H1 (cell line): ENCODE results near the gene TOP3B. TPM values are rescaled to one million over a fixed set of nuclear protein-coding genes. Genes with fewer than 3 reads are reported as not detected.

Source experiments
- CTCF ChIA-PET: fragments of 300-600 bp; sonication (Branson Sonifier 250); formaldehyde crosslinking; loops from one replicate; lab custom pipeline; 2021; ENCODE audit not compliant: partially characterized antibody; lab: Charles Lee
- POLR2A ChIA-PET: fragments of 300-600 bp; sonication (Branson Sonifier 250); formaldehyde crosslinking; loops from one replicate; lab custom pipeline; 2021; ENCODE audit warnings: inconsistent platforms; ENCODE audit not compliant: partially characterized antibody; lab: Charles Lee
- DNase-seq, 2 experiments: peaks; one replicate each; pipeline versions ENCODE4 v3.0.0 to v3.0.0-alpha.2; 2010 to 2022; ENCODE audit warnings: low spot score in 2 of 2, low read depth in 1 of 2, mixed read lengths in 1 of 2
- FAIRE-seq: peaks from 2 replicates; lab custom pipeline; 2011; peaks lifted over from hg19 to GRCh38; lab: Jason Lieb, UNC
- H2AFZ ChIP-seq: 2 replicates; pipeline ENCODE4 v1.8.1; 2012; ENCODE audit warnings: low read length, inconsistent platforms
- H2AK5ac ChIP-seq: 2 replicates; pipeline ENCODE4 v1.6.1; 2013; ENCODE audit warnings: low read depth, low read length
- H2BK120ac ChIP-seq: replicated peaks from 2 replicates; pipeline ENCODE3; 2013; ENCODE audit warnings: low read depth, low read length, inconsistent platforms
- H2BK12ac ChIP-seq: 2 replicates; pipeline ENCODE4 v1.6.1; 2013; ENCODE audit warnings: low read depth, low read length
- H2BK15ac ChIP-seq: 2 replicates; pipeline ENCODE4 v1.6.1; 2013; ENCODE audit warnings: low read length
- H2BK20ac ChIP-seq: 2 replicates; pipeline ENCODE4 v1.6.1; 2013; ENCODE audit warnings: low read length
- H2BK5ac ChIP-seq: 2 replicates; pipeline ENCODE4 v1.6.1; 2013; ENCODE audit warnings: low read depth, low read length
- H3K14ac ChIP-seq: 2 replicates; pipeline ENCODE4 v1.6.1; 2013; ENCODE audit warnings: inconsistent platforms; ENCODE audit not compliant: insufficient read length
- H3K18ac ChIP-seq: 2 replicates; pipeline ENCODE4 v1.6.1; 2013; ENCODE audit warnings: low read length; ENCODE audit errors: extremely low read depth
- H3K23ac ChIP-seq: 2 replicates; pipeline ENCODE4 v1.6.1; 2013; ENCODE audit warnings: inconsistent platforms; ENCODE audit not compliant: insufficient read length
- H3K23me2 ChIP-seq: 2 replicates; pipeline ENCODE4 v1.6.1; 2013; ENCODE audit warnings: low read depth, low read length
- H3K27ac ChIP-seq: 2 replicates; pipeline ENCODE4 v1.6.1; 2011; ENCODE audit warnings: low read depth, low read length, inconsistent platforms
- H3K27me3 ChIP-seq, 4 experiments: replicated peaks in 1 of 4; 1 replicate in 1 of 4; 2 replicates in 3 of 4; pipeline versions ENCODE4 v1.6.1 to v1.8.1; 2011 to 2013; ENCODE audit warnings: low read length in 3 of 4, mild to moderate bottlenecking in 3 of 4, inconsistent platforms in 2 of 4, mixed read lengths in 2 of 4, moderate library complexity in 1 of 4; ENCODE audit not compliant: control insufficient read depth in 3 of 4, insufficient read depth in 3 of 4; ENCODE audit errors: extremely low read depth in 1 of 4
- H3K36me3 ChIP-seq, 4 experiments: 2 replicates each; pipeline versions ENCODE4 v1.6.1 to v1.8.1; 2011 to 2013; ENCODE audit warnings: mild to moderate bottlenecking in 4 of 4, low read length in 3 of 4, moderate library complexity in 2 of 4, control low read depth in 1 of 4, inconsistent platforms in 1 of 4; ENCODE audit not compliant: insufficient read depth in 4 of 4, control insufficient read depth in 2 of 4
- H3K4ac ChIP-seq: replicated peaks from 2 replicates; pipeline ENCODE3; 2013; ENCODE audit warnings: low read length, low read depth, mixed read lengths, inconsistent platforms; ENCODE audit not compliant: insufficient read length
- H3K4me1 ChIP-seq, 4 experiments: replicated peaks in 1 of 4; 1 replicate in 1 of 4; 2 replicates in 3 of 4; pipeline versions ENCODE4 v1.6.1 to v1.8.1; 2011 to 2013; ENCODE audit warnings: low read length in 3 of 4, inconsistent platforms in 2 of 4, mixed read lengths in 1 of 4; ENCODE audit not compliant: insufficient read depth in 4 of 4, control insufficient read depth in 3 of 4
- H3K4me2 ChIP-seq, 2 experiments: 2 replicates each; pipeline versions ENCODE4 v1.6.1 to v1.8.1; 2011 to 2013; ENCODE audit warnings: low read depth in 2 of 2, low read length in 2 of 2, control low read depth in 1 of 2, inconsistent platforms in 1 of 2, mild to moderate bottlenecking in 1 of 2; ENCODE audit not compliant: insufficient read depth in 1 of 2
- H3K4me3 ChIP-seq, 4 experiments: fragments of 200-600, 300-600 bp in 1 of 4; sonication (generic), shearing (Covaris generic), sonication (Bioruptor Twin) in 1 of 4; 2 replicates each; pipeline versions ENCODE4 v1.5.1 to v1.8.1; 2011 to 2016; ENCODE audit warnings: low read length in 4 of 4, low read depth in 3 of 4, control low read depth in 2 of 4, inconsistent platforms in 2 of 4, mild to moderate bottlenecking in 2 of 4, mixed read lengths in 1 of 4, moderate library complexity in 1 of 4; ENCODE audit not compliant: insufficient read depth in 2 of 4; ENCODE audit errors: extremely low read depth in 1 of 4
- H3K56ac ChIP-seq: replicated peaks from 2 replicates; pipeline ENCODE3; 2013; ENCODE audit warnings: low read depth, mild to moderate bottlenecking, mixed read lengths, low read length, inconsistent platforms; ENCODE audit not compliant: insufficient read length
- H3K79me1 ChIP-seq: 2 replicates; pipeline ENCODE4 v1.6.1; 2013; ENCODE audit warnings: low read depth, low read length, control low read depth
- H3K79me2 ChIP-seq, 2 experiments: 2 replicates each; pipeline versions ENCODE4 v1.6.1 to v1.8.1; 2012 to 2013; ENCODE audit warnings: low read length in 2 of 2, mild to moderate bottlenecking in 2 of 2, inconsistent platforms in 1 of 2; ENCODE audit not compliant: insufficient read depth in 2 of 2, control insufficient read depth in 1 of 2
- H3K9ac ChIP-seq, 4 experiments: replicated peaks in 1 of 4; 1 replicate in 1 of 4; 2 replicates in 3 of 4; pipeline versions ENCODE4 v1.6.1 to v1.8.1; 2011 to 2013; ENCODE audit warnings: low read depth in 3 of 4, low read length in 3 of 4, control low read depth in 2 of 4, mild to moderate bottlenecking in 2 of 4, moderate library complexity in 2 of 4, inconsistent platforms in 1 of 4; ENCODE audit errors: extremely low read depth in 1 of 4
- H3K9me3 ChIP-seq, 2 experiments: 2 replicates each; pipeline versions ENCODE4 v1.6.1 to v1.8.1; 2012 to 2013; ENCODE audit warnings: mild to moderate bottlenecking in 2 of 2, moderate library complexity in 2 of 2, control low read depth in 1 of 2, inconsistent platforms in 1 of 2, low read depth in 1 of 2, low read length in 1 of 2, mixed read lengths in 1 of 2; ENCODE audit not compliant: insufficient read depth in 2 of 2
- H4K20me1 ChIP-seq, 2 experiments: replicated peaks in 1 of 2; 2 replicates each; pipeline versions ENCODE3 to v1.8.1; 2011 to 2013; ENCODE audit warnings: inconsistent platforms in 2 of 2, low read length in 2 of 2, mild to moderate bottlenecking in 1 of 2; ENCODE audit not compliant: insufficient read depth in 2 of 2, control insufficient read depth in 1 of 2
- H4K5ac ChIP-seq: 2 replicates; pipeline ENCODE4 v1.6.1; 2013; ENCODE audit warnings: low read length, low read depth, mixed read lengths, inconsistent platforms; ENCODE audit not compliant: insufficient read length
- H4K8ac ChIP-seq: 2 replicates; pipeline ENCODE4 v1.8.0; 2013; ENCODE audit warnings: mild to moderate bottlenecking, moderate library complexity, low read length, inconsistent platforms; ENCODE audit not compliant: insufficient read depth; ENCODE audit errors: extremely low read depth
- H4K91ac ChIP-seq: replicated peaks from 2 replicates; pipeline ENCODE3; 2013; ENCODE audit warnings: low read length, mixed read lengths, inconsistent platforms; ENCODE audit not compliant: insufficient read length
- CTBP2 ChIP-seq: IDR thresholded peaks from 2 replicates; pipeline ENCODE4 v1.7.0; 2011; ENCODE audit warnings: borderline replicate concordance, mild to moderate bottlenecking, moderate library complexity, mixed read lengths, low read length; ENCODE audit not compliant: insufficient read depth, insufficient read length
- NANOG ChIP-seq: IDR thresholded peaks from 2 replicates; pipeline ENCODE4 v1.6.1; 2011; ENCODE audit warnings: low read length, low read depth, mild to moderate bottlenecking, inconsistent platforms; ENCODE audit not compliant: insufficient read depth, poor library complexity, severe bottlenecking
- POLR2AphosphoS5 ChIP-seq: IDR thresholded peaks from 2 replicates; pipeline ENCODE4 v1.6.1; 2011; ENCODE audit warnings: low read depth, low read length
- RNF2 ChIP-seq: fragments of 200-900, 300-1000 bp; sonication (generic); IDR thresholded peaks from 2 replicates; pipeline ENCODE4 v1.7.1; 2016; ENCODE audit warnings: borderline replicate concordance, low read depth, mild to moderate bottlenecking, antibody characterized with exemption, low read length; ENCODE audit not compliant: poor library complexity, severe bottlenecking; ENCODE audit errors: missing control alignments
- WGBS, 2 experiments: shearing (Covaris generic) in 1 of 2; methylation state at CpG; one replicate each; pipeline versions ENCODE4 v1.1.6 to v1.1.7; 2013 to 2015; ENCODE audit warnings: low lambda C conversion rate in 2 of 2, mixed read lengths in 2 of 2, inconsistent platforms in 1 of 2, low coverage in 1 of 2, missing lambda C conversion rate in 1 of 2; ENCODE audit not compliant: insufficient replicate concordance in 2 of 2, insufficient coverage in 1 of 2, insufficient read length in 1 of 2; ENCODE audit errors: extremely low coverage in 1 of 2, missing lambda C conversion rate in 1 of 2; 5-methylcytosine and 5-hydroxymethylcytosine counted together
- polyA plus RNA-seq, 7 experiments: library from polyadenylated mRNA; depleted of rRNA in 3 of 7; stranded (reverse) in 5 of 7; unstranded in 2 of 7; fragments of >200 nt in 5 of 7; fragments of 200-250 nt in 2 of 7; gene quantifications; 1 replicate in 5 of 7; 2 replicates in 1 of 7; 4 replicates in 1 of 7; pipeline versions ENCODE4 v1.2.1 to v1.2.3, GENCODE V29; 2011 to 2013; ENCODE audit warnings: missing spikeins in 2 of 7, mixed read lengths in 2 of 7
- total RNA-seq: library from RNA; stranded (reverse); fragmentation: NEBNext Ultra II Directional; extraction: Animal tissue kit (Norgen Biotek cat#: 25700); gene quantifications from 2 replicates; pipeline ENCODE4 v1.2.1, GENCODE V29; 2021

The TOP3B gene
- total and polyA plus RNA-seq, 2 of the 8 experiments (the other 6 are each of a cell fraction or from before 2014, with no cell fraction given) = 30.4 to 52.8 TPM

- 91% methylated on average over 10 of the region's 10 CpGs; no CpG with 5 or more reads in 1 of the 2 experiments for WGBS, 2 experiments
Observed at GRCh38 chr22:22024440-22024839, 41.9 kb upstream of the TOP3B start.

More at GRCh38 chr22:22024440-22024839, 41.9 kb upstream of the TOP3B start:
- no peak overlapping the region for H3K56ac ChIP-seq
- H2AFZ ChIP-seq = no peak overlapping the region
- H3K79me2 ChIP-seq = no peaks in the 10 kb centered on the region
- H2AK5ac ChIP-seq = no peak overlapping the region
- no peak overlapping the region for H4K8ac ChIP-seq
- H3K27me3 ChIP-seq = peaks cover 6 to 81% (median 66%) of the 10 kb centered on the region in 4 experiments
- no peaks in the 10 kb centered on the region for H4K20me1 ChIP-seq
- no peak overlapping the region for H3K27ac ChIP-seq
- H3K4me3 ChIP-seq = no peak overlapping the region
- H4K5ac ChIP-seq = no peak overlapping the region
- H2BK20ac ChIP-seq = no peak overlapping the region
- FAIRE-seq = no peak
- H2BK15ac ChIP-seq = no peak overlapping the region
- no peak overlapping the region for H2BK12ac ChIP-seq
- peaks cover 2% of the 10 kb centered on the region; the same call in 1 of the 2 replicates for H3K23me2 ChIP-seq
- H3K36me3 ChIP-seq = no peaks in the 10 kb centered on the region
- no peaks in the 10 kb centered on the region for H3K9me3 ChIP-seq
- H3K4me1 ChIP-seq = peaks cover 0 to 8% (median 2%) of the 10 kb centered on the region in 4 experiments; a peak in 2 of 7 replicates
- H3K18ac ChIP-seq = no peak overlapping the region
- H4K91ac ChIP-seq = no peak overlapping the region
- no peak for TF ChIP-seq CTBP2
- TF ChIP-seq POLR2AphosphoS5 = no peak
- no peak for TF ChIP-seq RNF2
- TF ChIP-seq NANOG = no peak
- TF ChIP-seq, all 59 proteins: peak for 0
- Histone ChIP-seq H3K14ac (no peak overlapping the region), H3K9ac (no peak overlapping the region), H3K79me1 (no peaks in the 10 kb centered on the region), H3K23ac (no peak overlapping the region), H3K4ac (no peak overlapping the region), H2BK120ac (no peak overlapping the region), H3K4me2 (no peak overlapping the region), H2BK5ac (no peak overlapping the region)
- DNase-seq = no peak
- ChIA-PET POLR2A (no interaction called here), CTCF (interaction anchor here (2.1 kb wide), 2 partner anchors 10 to 36 kb away, joined by 5 to 6 read pairs; no protein-coding TSS in a partner anchor)
